IMR-90 (cell line): ENCODE results near the gene DNAJA1. TPM values are rescaled to one million over a fixed set of nuclear protein-coding genes. Genes with fewer than 3 reads are reported as not detected.

Experiments used
- ATAC-seq: fragments of 200-7000 bp; cut with Tn5 transposase; 2 replicates; pipeline ENCODE4 v1.9.1; 2020; ENCODE audit warnings: low read depth, mild to moderate bottlenecking, moderate library complexity
- BruUV-seq: library from RNA; stranded (reverse); fragments of 400-500 nt; replicated peaks from 2 replicates; lab custom pipeline; 2021; lab: Mats Ljungman, UMichigan
- CTCF ChIA-PET: fragments of 300-600 bp; formaldehyde crosslinking; extraction: SDS; loops from one replicate; lab custom pipeline; 2021; ENCODE audit warnings: antibody characterized with exemption; lab: Yijun Ruan, JAX
- POLR2A ChIA-PET: fragments of 300-600 bp; sonication (Branson Sonifier 250); formaldehyde crosslinking; loops from one replicate; lab custom pipeline; 2022; ENCODE audit warnings: antibody characterized with exemption; ENCODE audit not compliant: unreplicated experiment; lab: Charles Lee
- DNase-seq: peaks from one replicate; pipeline ENCODE4 v3.0.0; 2013
- H2AFZ ChIP-seq: replicated peaks from 2 replicates; pipeline ENCODE3; 2013; ENCODE audit warnings: low read length, mild to moderate bottlenecking; ENCODE audit not compliant: poor library complexity
- H2AK5ac ChIP-seq: 2 replicates; pipeline ENCODE4 v1.6.1; 2013; ENCODE audit warnings: low read depth, low read length, inconsistent platforms
- H2AK9ac ChIP-seq: replicated peaks from 2 replicates; pipeline ENCODE3; 2013; ENCODE audit warnings: mild to moderate bottlenecking, low read depth, low read length, moderate library complexity; ENCODE audit not compliant: poor library complexity
- H2BK120ac ChIP-seq: 2 replicates; pipeline ENCODE4 v1.6.1; 2013; ENCODE audit warnings: low read depth, low read length, inconsistent platforms
- H2BK15ac ChIP-seq: 3 replicates; pipeline ENCODE4 v1.6.1; 2013; ENCODE audit warnings: low read depth, low read length, inconsistent platforms
- H2BK20ac ChIP-seq: 2 replicates; pipeline ENCODE4 v1.6.1; 2013; ENCODE audit warnings: low read depth, mild to moderate bottlenecking, inconsistent platforms, low read length, moderate library complexity
- H2BK5ac ChIP-seq: 2 replicates; pipeline ENCODE4 v1.6.1; 2013; ENCODE audit warnings: mild to moderate bottlenecking, low read depth, low read length, inconsistent platforms; ENCODE audit not compliant: poor library complexity, severe bottlenecking
- H3K14ac ChIP-seq: replicated peaks from 2 replicates; pipeline ENCODE4 v1.6.1; 2013; ENCODE audit warnings: low read depth, low read length, inconsistent platforms
- H3K18ac ChIP-seq: 2 replicates; pipeline ENCODE4 v1.6.1; 2013; ENCODE audit warnings: low read depth, low read length, control low read depth
- H3K23ac ChIP-seq: 2 replicates; pipeline ENCODE4 v1.6.1; 2013; ENCODE audit warnings: low read depth, low read length, inconsistent platforms
- H3K27ac ChIP-seq: 2 replicates; pipeline ENCODE4 v1.5.1; 2013; ENCODE audit warnings: mild to moderate bottlenecking, control low read depth, low read length; ENCODE audit not compliant: insufficient read depth
- H3K27me3 ChIP-seq: 2 replicates; pipeline ENCODE4 v1.6.1; 2013; ENCODE audit warnings: low read length; ENCODE audit not compliant: control insufficient read depth, insufficient read depth
- H3K36me3 ChIP-seq: 2 replicates; pipeline ENCODE4 v1.6.1; 2013; ENCODE audit warnings: low read length, mixed read lengths; ENCODE audit not compliant: control insufficient read depth, insufficient read depth
- H3K4ac ChIP-seq: 2 replicates; pipeline ENCODE4 v1.6.1; 2013; ENCODE audit warnings: low read depth, low read length, inconsistent platforms
- H3K4me1 ChIP-seq: 2 replicates; pipeline ENCODE4 v1.6.1; 2013; ENCODE audit warnings: low read length, mixed read lengths; ENCODE audit not compliant: control insufficient read depth, insufficient read depth
- H3K4me2 ChIP-seq: 2 replicates; pipeline ENCODE4 v1.6.1; 2013; ENCODE audit warnings: low read depth, mild to moderate bottlenecking, control low read depth, low read length, moderate library complexity
- H3K4me3 ChIP-seq: 2 replicates; pipeline ENCODE4 v1.5.1; 2013; ENCODE audit warnings: low read depth, mild to moderate bottlenecking, control low read depth, low read length, moderate library complexity; ENCODE audit not compliant: insufficient read depth
- H3K56ac ChIP-seq: 2 replicates; pipeline ENCODE4 v1.6.1; 2013; ENCODE audit warnings: low read length, inconsistent platforms; ENCODE audit not compliant: insufficient read depth; ENCODE audit errors: extremely low read depth
- H3K79me1 ChIP-seq, 2 experiments: 2 replicates each; pipeline ENCODE4 v1.6.1; 2013; ENCODE audit warnings: low read length in 2 of 2, inconsistent platforms in 1 of 2, low read depth in 1 of 2
- H3K9ac ChIP-seq: 2 replicates; pipeline ENCODE4 v1.6.1; 2013; ENCODE audit warnings: low read depth, low read length, control low read depth
- H3K9me1 ChIP-seq: 2 replicates; pipeline ENCODE4 v1.6.1; 2013; ENCODE audit warnings: low read length, inconsistent platforms; ENCODE audit not compliant: insufficient read depth
- H3K9me3 ChIP-seq: 2 replicates; pipeline ENCODE4 v1.6.1; 2013; ENCODE audit warnings: low read length; ENCODE audit not compliant: control insufficient read depth, insufficient read depth
- H4K20me1 ChIP-seq: 2 replicates; pipeline ENCODE4 v1.6.1; 2013; ENCODE audit warnings: low read length, inconsistent platforms; ENCODE audit not compliant: insufficient read depth
- H4K5ac ChIP-seq: 2 replicates; pipeline ENCODE4 v1.6.1; 2013; ENCODE audit warnings: mild to moderate bottlenecking, low read depth, low read length, control low read depth
- H4K8ac ChIP-seq, 2 experiments: 2 replicates each; pipeline ENCODE4 v1.6.1; 2013; ENCODE audit warnings: low read depth in 2 of 2, low read length in 2 of 2, control low read depth in 1 of 2, inconsistent platforms in 1 of 2
- H4K91ac ChIP-seq: 2 replicates; pipeline ENCODE4 v1.6.1; 2013; ENCODE audit warnings: low read depth, low read length, inconsistent platforms; ENCODE audit not compliant: insufficient read depth
- BHLHE40 ChIP-seq: fragments of 150-350 bp; IDR thresholded peaks from 2 replicates; pipeline ENCODE4 v1.6.1; 2016; ENCODE audit warnings: mild to moderate bottlenecking, low read depth, low read length
- MAZ ChIP-seq: IDR thresholded peaks from 2 replicates; pipeline ENCODE4 v1.6.1; 2012; ENCODE audit warnings: low read depth, mild to moderate bottlenecking, low read length, improper control_type of control experiment, moderate library complexity, borderline replicate concordance
- MXI1 ChIP-seq: IDR thresholded peaks from 2 replicates; pipeline ENCODE4 v1.6.1; 2012; ENCODE audit warnings: low read depth, mild to moderate bottlenecking, low read length, moderate library complexity, borderline replicate concordance
- NFE2L2 ChIP-seq: fragments of 150-350 bp; IDR thresholded peaks from 2 replicates; pipeline ENCODE4 v1.6.1; 2016; ENCODE audit warnings: low read depth, mild to moderate bottlenecking, low read length
- RAD21 ChIP-seq: IDR thresholded peaks from 2 replicates; pipeline ENCODE4 v1.6.1; 2012; ENCODE audit warnings: low read length, improper control_type of control experiment
- RCOR1 ChIP-seq: IDR thresholded peaks from 2 replicates; pipeline ENCODE4 v1.6.1; 2012; ENCODE audit warnings: mild to moderate bottlenecking, low read length, improper control_type of control experiment; ENCODE audit not compliant: insufficient replicate concordance
- RFX5 ChIP-seq: IDR thresholded peaks from 2 replicates; pipeline ENCODE4 v1.8.0; 2012; ENCODE audit warnings: low read depth, mild to moderate bottlenecking, low read length, moderate library complexity
- WGBS, 2 experiments: methylation state at CpG; one replicate each; pipeline versions ENCODE4 v1.1.5 to v1.1.7; 2013; ENCODE audit warnings: missing lambda C conversion rate in 2 of 2; ENCODE audit not compliant: insufficient read length in 1 of 2; ENCODE audit errors: extremely low coverage in 2 of 2; 5-methylcytosine and 5-hydroxymethylcytosine counted together
- dilution Hi-C: fragments of 300-500 bp; cut with HindIII; formaldehyde crosslinking; loops from one replicate; pipeline ENCODE4 v1.14.3; 2018; ENCODE audit warnings: low sequenced_read_pairs; ENCODE audit not compliant: unreplicated experiment
- in situ Hi-C: fragments of 300-500 bp; cut with MboI; formaldehyde crosslinking; loops from 3 replicates; pipeline ENCODE4 v1.14.3; 2019; ENCODE audit warnings: low sequenced_read_pairs, inconsistent platforms, mixed read lengths
- intact Hi-C: fragments of 100-400 bp; cut with micrococcal nuclease; formaldehyde crosslinking; loops from 2 replicates; pipeline ENCODE4 v1.10.0; 2022
- polyA plus RNA-seq, 3 experiments: library from polyadenylated mRNA; depleted of rRNA; stranded (reverse); fragments of >200 nt; gene quantifications; 2 replicates each; pipeline ENCODE4 v1.2.3, GENCODE V29; 2012; ENCODE audit warnings: low replicate concordance in 1 of 3
- total RNA-seq: library from RNA; depleted of rRNA; stranded (reverse); fragments of >200 nt; gene quantifications from 2 replicates; pipeline ENCODE4 v1.2.3, GENCODE V29; 2012

The DNAJA1 gene
- total and polyA plus RNA-seq, 2 of the 4 experiments (the other 2 are of a cell fraction): 59.5 to 118 TPM

DNA sequence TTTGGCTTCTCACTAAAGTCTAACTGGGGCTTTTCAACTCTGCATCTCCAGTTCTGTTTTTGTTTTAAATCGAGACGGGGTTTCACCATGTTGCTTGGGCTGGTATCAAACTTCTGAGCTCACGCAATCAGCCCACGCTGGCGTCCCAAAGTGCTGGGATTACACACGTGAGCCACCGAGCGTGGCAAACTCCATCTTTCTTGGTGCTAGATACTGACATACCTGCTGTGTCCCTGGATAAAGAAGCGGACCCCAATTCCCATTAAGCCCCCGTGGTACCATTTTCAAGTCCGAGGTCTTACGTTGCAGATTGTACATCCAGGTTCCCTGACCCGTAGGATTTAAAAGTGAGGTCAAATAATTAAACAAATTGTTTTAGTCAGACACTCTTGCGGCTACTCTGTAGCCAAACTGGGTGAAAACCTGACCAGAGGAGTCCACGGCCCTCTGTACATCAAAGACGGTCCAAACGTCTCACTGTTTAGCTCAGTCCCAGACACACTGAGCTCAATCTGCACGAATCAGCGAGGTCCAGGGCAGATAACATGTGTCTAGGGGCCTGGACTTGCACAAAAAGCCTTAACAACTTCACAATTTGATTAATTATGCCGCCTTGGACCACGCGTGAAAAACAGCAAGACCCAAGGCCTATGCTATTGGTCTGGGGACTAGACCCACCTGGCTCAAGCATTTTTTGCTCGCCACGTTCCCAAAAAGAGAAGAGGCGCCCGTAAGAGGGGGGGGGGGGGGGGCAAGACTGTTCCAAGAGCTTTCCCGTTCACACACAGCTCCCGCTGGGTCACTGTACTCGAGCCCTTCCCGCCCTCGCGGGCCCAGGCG is 727 bp upstream of the DNAJA1 start:
- H2AFZ ChIP-seq: peak overlapping the region; percentile 94
- H4K8ac ChIP-seq: peak overlapping the region; percentile 80 to 98
- peak overlapping the region; percentile 84 for H3K56ac ChIP-seq
- dilution Hi-C loops: no loop called here
- peak overlapping the region; percentile 16; the same call in 1 of the 3 replicates for H2BK15ac ChIP-seq
- H3K18ac ChIP-seq: peak overlapping the region; percentile 25
- H3K27ac ChIP-seq: peak overlapping the region; percentile 83
- peak overlapping the region; percentile 86 for H3K14ac ChIP-seq
- in situ Hi-C loops: no loop called here
- no peak overlapping the region for H2BK20ac ChIP-seq
- intact Hi-C loops: no loop called here
- H3K4me2 ChIP-seq: peak overlapping the region; percentile 94
- peak overlapping the region; percentile 84 for H4K5ac ChIP-seq
- no peaks in the 10 kb centered on the region for H3K27me3 ChIP-seq
- DNase-seq (peak; percentile 22), ATAC-seq (peak; percentile 6; the same call in 1 of the 2 replicates)
- peaks cover 38% of the 10 kb centered on the region for H4K20me1 ChIP-seq
- H3K4me3 ChIP-seq: peak overlapping the region; percentile 90
- H3K9me3 ChIP-seq: no peaks in the 10 kb centered on the region
- 0 out of 2 replicates have a peak overlapping the region, but pooled peaks have one; percentile 7 for H2BK120ac ChIP-seq
- peak overlapping the region; percentile 85 for H3K4ac ChIP-seq
- ChIA-PET POLR2A (interaction anchor here (0.5 to 1.0 kb wide), 10 partner anchors 8 to 1153 kb away, joined by 3 to 16 read pairs (median 4); partner anchors contain the start of gene B4GALT1), CTCF (interaction anchor here (0.6 kb wide), 1 partner anchor 22 kb away, joined by 6 read pairs; no protein-coding TSS in a partner anchor)
- H2AK5ac ChIP-seq: peak overlapping the region; percentile 65
- peaks cover 5% of the 10 kb centered on the region for H3K9me1 ChIP-seq
- H3K4me1 ChIP-seq: peaks cover 8% of the 10 kb centered on the region
- H3K36me3 ChIP-seq: peaks cover 16% of the 10 kb centered on the region
- no TSS peak for BruUV-seq
- 27% methylated on average over 12 of the region's 33 CpGs; no CpG with 5 or more reads in 1 of the 2 experiments for WGBS, 2 experiments
- H3K79me1 ChIP-seq: peaks cover 28 to 51% of the 10 kb centered on the region in 2 experiments
- peak overlapping the region; percentile 73 for H4K91ac ChIP-seq
- peak overlapping the region; percentile 81 for H3K23ac ChIP-seq
- H3K9ac ChIP-seq: peak overlapping the region; percentile 78
- H2BK5ac ChIP-seq: peak overlapping the region; percentile 70
- TF ChIP-seq RCOR1 (no peak), RFX5 (no peak), MAZ (no peak), BHLHE40 (peak; percentile 48), NFE2L2 (no peak), MXI1 (no peak), RAD21 (no peak)
- peak overlapping the region; percentile 98 for H2AK9ac ChIP-seq
